Neural progenitor cell (in vitro differentiated cells): ENCODE data around the gene RBM15B. TPM values are rescaled to one million over a fixed set of nuclear protein-coding genes. Genes with fewer than 3 reads are reported as not detected.

ENCODE experiments used
- DNase-seq: peaks from one replicate; pipeline ENCODE4 v3.0.0-alpha.2; 2016; ENCODE audit warnings: low spot score
- H2AFZ ChIP-seq: fragments of 200-600 bp; sonication (generic); replicated peaks from 2 replicates; pipeline ENCODE4 v1.6.1; 2016; ENCODE audit warnings: antibody characterized with exemption
- H3F3A ChIP-seq: fragments of 200-600 bp; sonication (generic); 2 replicates; pipeline ENCODE4 v1.6.1; 2016; ENCODE audit warnings: antibody characterized with exemption, low read depth
- H3K27ac ChIP-seq: fragments of 200-600 bp; sonication (generic); 2 replicates; pipeline ENCODE4 v1.5.1; 2016; ENCODE audit warnings: mild to moderate bottlenecking
- H3K27me3 ChIP-seq: fragments of 200-600 bp; sonication (generic); 2 replicates; pipeline ENCODE4 v1.6.1; 2016; ENCODE audit warnings: mild to moderate bottlenecking, moderate library complexity
- H3K36me3 ChIP-seq: fragments of 200-600 bp; sonication (generic); 2 replicates; pipeline ENCODE4 v1.5.1; 2016
- H3K4me1 ChIP-seq: fragments of 200-600 bp; sonication (generic); 2 replicates; pipeline ENCODE4 v1.6.1; 2016; ENCODE audit warnings: mixed run types
- H3K4me2 ChIP-seq: fragments of 200-600 bp; sonication (generic); 2 replicates; pipeline ENCODE4 v1.6.1; 2016
- H3K4me3 ChIP-seq: fragments of 200-600 bp; sonication (generic); 2 replicates; pipeline ENCODE4 v1.5.1; 2016
- H3K79me2 ChIP-seq: fragments of 200-600 bp; sonication (generic); 2 replicates; pipeline ENCODE4 v1.6.1; 2016; ENCODE audit warnings: low read depth
- H3K9ac ChIP-seq: fragments of 200-600 bp; sonication (generic); 2 replicates; pipeline ENCODE4 v1.6.1; 2016
- H3K9me3 ChIP-seq: fragments of 200-600 bp; sonication (generic); 2 replicates; pipeline ENCODE4 v1.5.1; 2016; ENCODE audit warnings: low read depth
- H4K20me1 ChIP-seq: fragments of 200-600 bp; sonication (generic); 2 replicates; pipeline ENCODE4 v1.6.1; 2016; ENCODE audit warnings: low read depth
- H3K27ac Mint-ChIP-seq: 3 replicates; pipeline ENCODE4 v1.8.0; 2021; ENCODE audit warnings: mixed read lengths
- H3K27me3 Mint-ChIP-seq: 2 replicates; pipeline ENCODE4 v1.8.0; 2022; ENCODE audit warnings: low read depth, mild to moderate bottlenecking, inconsistent platforms, moderate library complexity, mixed read lengths; ENCODE audit not compliant: insufficient read depth
- H3K36me3 Mint-ChIP-seq: 3 replicates; pipeline ENCODE4 v1.8.0; 2021; ENCODE audit warnings: mixed read lengths
- H3K4me1 Mint-ChIP-seq: 3 replicates; pipeline ENCODE4 v1.8.0; 2021; ENCODE audit warnings: mixed read lengths
- H3K4me3 Mint-ChIP-seq: 3 replicates; pipeline ENCODE4 v1.8.0; 2021; ENCODE audit warnings: mild to moderate bottlenecking, moderate library complexity, mixed read lengths
- H3K9me3 Mint-ChIP-seq: 3 replicates; pipeline ENCODE4 v1.8.0; 2020; ENCODE audit warnings: mixed read lengths
- EZH2 ChIP-seq: fragments of 200-600 bp; sonication (generic); IDR thresholded peaks from 2 replicates; pipeline ENCODE4 v1.6.1; 2017; ENCODE audit warnings: antibody characterized with exemption, mild to moderate bottlenecking, moderate library complexity
- EZH2phosphoT487 ChIP-seq: fragments of 200-600 bp; sonication (generic); IDR thresholded peaks from 2 replicates; pipeline ENCODE4 v1.6.1; 2017; ENCODE audit warnings: antibody characterized with exemption
- total RNA-seq: library from RNA; depleted of rRNA; stranded (reverse); fragments of >200 nt; gene quantifications from 2 replicates; pipeline ENCODE4 v1.2.3, GENCODE V29; 2015; ENCODE audit warnings: low replicate concordance
- TF ChIP-seq, protein P1 (sequence below): fragments of 200-600 bp; sonication (generic); IDR thresholded peaks from 2 replicates; pipeline ENCODE4 v1.5.1; 2017; ENCODE audit warnings: antibody characterized with exemption, mild to moderate bottlenecking

Gene RBM15B
- total RNA-seq, 1 donor from 2014 or later, result 28.1 TPM

GRCh38 chr3:51375136-51375535 lies 15.9 kb upstream of the RBM15B start:
- Histone ChIP-seq H3F3A (no peaks in the 10 kb centered on the region), H3K27me3 (no peaks in the 10 kb centered on the region), H3K9me3 (no peaks in the 10 kb centered on the region), H2AFZ (no peak overlapping the region), H3K27ac (no peak overlapping the region), H4K20me1 (no peaks in the 10 kb centered on the region), H3K36me3 (no peaks in the 10 kb centered on the region), H3K79me2 (no peaks in the 10 kb centered on the region), H3K9ac (no peak overlapping the region), H3K4me3 (no peak overlapping the region), H3K4me2 (no peak overlapping the region), H3K4me1 (no peaks in the 10 kb centered on the region)
- no peak for TF ChIP-seq EZH2
- TF ChIP-seq, protein P1, sequence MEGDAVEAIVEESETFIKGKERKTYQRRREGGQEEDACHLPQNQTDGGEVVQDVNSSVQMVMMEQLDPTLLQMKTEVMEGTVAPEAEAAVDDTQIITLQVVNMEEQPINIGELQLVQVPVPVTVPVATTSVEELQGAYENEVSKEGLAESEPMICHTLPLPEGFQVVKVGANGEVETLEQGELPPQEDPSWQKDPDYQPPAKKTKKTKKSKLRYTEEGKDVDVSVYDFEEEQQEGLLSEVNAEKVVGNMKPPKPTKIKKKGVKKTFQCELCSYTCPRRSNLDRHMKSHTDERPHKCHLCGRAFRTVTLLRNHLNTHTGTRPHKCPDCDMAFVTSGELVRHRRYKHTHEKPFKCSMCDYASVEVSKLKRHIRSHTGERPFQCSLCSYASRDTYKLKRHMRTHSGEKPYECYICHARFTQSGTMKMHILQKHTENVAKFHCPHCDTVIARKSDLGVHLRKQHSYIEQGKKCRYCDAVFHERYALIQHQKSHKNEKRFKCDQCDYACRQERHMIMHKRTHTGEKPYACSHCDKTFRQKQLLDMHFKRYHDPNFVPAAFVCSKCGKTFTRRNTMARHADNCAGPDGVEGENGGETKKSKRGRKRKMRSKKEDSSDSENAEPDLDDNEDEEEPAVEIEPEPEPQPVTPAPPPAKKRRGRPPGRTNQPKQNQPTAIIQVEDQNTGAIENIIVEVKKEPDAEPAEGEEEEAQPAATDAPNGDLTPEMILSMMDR, result no peak
- no peak for TF ChIP-seq EZH2phosphoT487
- Mint-ChIP-seq H3K4me3 (no peak overlapping the region), H3K9me3 (no peaks in the 10 kb centered on the region), H3K4me1 (no peaks in the 10 kb centered on the region), H3K27ac (no peak overlapping the region), H3K27me3 (peaks cover 3% of the 10 kb centered on the region), H3K36me3 (no peaks in the 10 kb centered on the region)
- no peak for DNase-seq

DNA sequence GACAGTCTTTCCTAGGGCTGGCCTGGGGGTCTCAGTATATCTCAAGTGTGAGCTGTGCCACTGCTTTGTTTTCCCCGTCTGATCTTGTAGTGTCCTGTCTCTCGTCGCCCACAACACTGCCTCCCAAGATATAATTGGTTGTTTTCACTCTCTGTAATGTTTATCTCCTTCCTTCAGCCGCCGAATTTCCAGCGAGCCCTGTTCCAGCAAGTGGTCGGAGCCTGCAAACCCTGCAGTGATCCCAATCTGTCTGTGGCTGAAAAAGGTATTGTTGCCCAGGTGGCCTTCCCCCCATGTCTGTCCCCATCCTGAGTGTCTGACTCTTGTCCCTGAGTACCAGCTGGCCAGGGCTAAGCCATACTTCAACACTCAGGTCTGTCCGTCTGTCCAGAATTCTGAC lies 15.5 kb upstream of the RBM15B start:
- H3K27ac ChIP-seq, result no peak overlapping the region
- Mint-ChIP-seq H3K27me3 (peaks cover 3% of the 10 kb centered on the region), H3K4me3 (no peak overlapping the region)

GRCh38 chr3:51378065-51378464 lies 13.0 kb upstream of the RBM15B start:
- Mint-ChIP-seq H3K27me3 (peaks cover 7% of the 10 kb centered on the region), H3K9me3 (no peaks in the 10 kb centered on the region), H3K36me3 (peaks cover 3% of the 10 kb centered on the region), H3K4me1 (no peaks in the 10 kb centered on the region), H3K27ac (no peak overlapping the region), H3K4me3 (no peak overlapping the region)
- Histone ChIP-seq H4K20me1 (no peaks in the 10 kb centered on the region), H3K9me3 (no peaks in the 10 kb centered on the region), H3K79me2 (peaks cover 2% of the 10 kb centered on the region), H3K4me3 (no peak overlapping the region), H3K27ac (no peak overlapping the region), H3K27me3 (no peaks in the 10 kb centered on the region), H3K4me2 (no peak overlapping the region), H3K36me3 (no peaks in the 10 kb centered on the region), H3K4me1 (no peaks in the 10 kb centered on the region), H3F3A (no peaks in the 10 kb centered on the region), H2AFZ (no peak overlapping the region), H3K9ac (no peak overlapping the region)
- DNase-seq, result no peak
- TF ChIP-seq, protein P1, result no peak
- TF ChIP-seq EZH2phosphoT487, result no peak
- TF ChIP-seq EZH2, result no peak

More for the DNA sequence above, 15.5 kb upstream of the RBM15B start:
- Histone ChIP-seq H3K4me1 (no peaks in the 10 kb centered on the region), H4K20me1 (no peaks in the 10 kb centered on the region), H3K27me3 (no peaks in the 10 kb centered on the region), H3K9me3 (no peaks in the 10 kb centered on the region), H3F3A (no peaks in the 10 kb centered on the region), H2AFZ (no peak overlapping the region), H3K36me3 (no peaks in the 10 kb centered on the region), H3K4me3 (no peak overlapping the region), H3K79me2 (no peaks in the 10 kb centered on the region), H3K4me2 (no peak overlapping the region), H3K9ac (no peak overlapping the region)
- H3K27ac Mint-ChIP-seq, result no peak overlapping the region
- H3K36me3 Mint-ChIP-seq, result no peaks in the 10 kb centered on the region
- TF ChIP-seq, protein P1, result no peak
- no peak for TF ChIP-seq EZH2
- no peak for TF ChIP-seq EZH2phosphoT487
- no peaks in the 10 kb centered on the region for H3K9me3 Mint-ChIP-seq
- no peaks in the 10 kb centered on the region for H3K4me1 Mint-ChIP-seq
- DNase-seq, result no peak
